NT2/D1 (cell line): Measurements from ENCODE around the gene LRIG1.

ENCODE experiments used
- SUZ12 ChIP-seq: IDR thresholded peaks from 2 replicates; pipeline ENCODE4 v1.6.1; 2011; ENCODE audit not compliant: insufficient read length, insufficient read depth; ENCODE audit errors: extremely low read depth
- YY1 ChIP-seq: IDR thresholded peaks from 2 replicates; pipeline ENCODE4 v1.6.1; 2011; ENCODE audit not compliant: insufficient read length, insufficient read depth
- ZNF274 ChIP-seq: IDR thresholded peaks from 2 replicates; pipeline ENCODE4 v1.6.1; 2011; ENCODE audit warnings: mild to moderate bottlenecking, low read depth, low read length

DNA sequence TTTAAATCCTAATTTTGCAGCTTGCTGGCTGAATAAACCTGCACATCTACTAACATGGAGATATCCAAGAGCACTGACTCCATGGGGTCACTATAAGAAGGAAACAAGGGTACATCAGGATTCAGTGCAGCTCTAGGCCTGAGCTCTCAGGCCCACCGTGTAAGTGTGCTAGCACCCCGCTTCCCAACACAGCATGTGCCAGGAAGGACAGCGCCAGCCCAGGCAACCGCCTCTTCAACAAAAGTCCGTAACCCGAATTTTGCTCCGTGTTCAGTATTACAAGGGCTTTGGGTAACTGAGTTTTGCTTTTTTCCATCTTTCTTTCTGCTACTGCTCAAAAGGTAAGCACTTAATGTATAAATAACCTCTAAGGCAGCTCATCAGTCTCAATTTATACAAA, 89.8 kb downstream of the LRIG1 start:
- TF ChIP-seq YY1 (no peak), ZNF274 (no peak), SUZ12 (no peak)
